Calu3 (cell line): ENCODE data around the gene PABPC1L. TPM values are rescaled to one million over a fixed set of nuclear protein-coding genes. Genes with fewer than 3 reads are reported as not detected.
A peak's percentile ranks its signal among the peaks of the same experiment; 100 is the strongest.

Experiments
- BruUV-seq: library from RNA; stranded (reverse); fragments of 400-500 nt; replicated peaks from 2 replicates; lab custom pipeline; 2021; lab: Mats Ljungman, UMichigan
- CTCF ChIA-PET: fragments of 300-600 bp; sonication (Branson Sonifier 250); formaldehyde crosslinking; loops from one replicate; lab custom pipeline; 2022; ENCODE audit warnings: antibody characterized with exemption; lab: Charles Lee
- DNase-seq: peaks from one replicate; pipeline ENCODE4 v3.0.0; 2022
- H3K27ac Mint-ChIP-seq: one replicate; pipeline ENCODE4 v1.8.0; 2022; ENCODE audit warnings: mixed read lengths; ENCODE audit not compliant: unreplicated experiment
- H3K27me3 Mint-ChIP-seq: one replicate; pipeline ENCODE4 v1.8.0; 2022; ENCODE audit warnings: mixed read lengths; ENCODE audit not compliant: unreplicated experiment
- H3K36me3 Mint-ChIP-seq: one replicate; pipeline ENCODE4 v1.8.0; 2022; ENCODE audit warnings: mild to moderate bottlenecking, moderate library complexity, mixed read lengths; ENCODE audit not compliant: insufficient read depth, unreplicated experiment
- H3K4me1 Mint-ChIP-seq: one replicate; pipeline ENCODE4 v1.8.0; 2022; ENCODE audit warnings: mild to moderate bottlenecking, low read depth, mixed read lengths; ENCODE audit not compliant: unreplicated experiment
- H3K4me3 Mint-ChIP-seq: one replicate; pipeline ENCODE4 v1.8.0; 2022; ENCODE audit warnings: mild to moderate bottlenecking, low read depth, moderate library complexity, mixed read lengths; ENCODE audit not compliant: unreplicated experiment
- H3K9me3 Mint-ChIP-seq: one replicate; pipeline ENCODE4 v1.8.0; 2022; ENCODE audit warnings: low read depth, mixed read lengths; ENCODE audit not compliant: unreplicated experiment
- CTCF ChIP-seq: fragments of 200-600 bp; IDR thresholded peaks from one replicate; pipeline ENCODE4 v1.8.0; 2022; ENCODE audit warnings: antibody characterized with exemption; ENCODE audit not compliant: unreplicated experiment
- intact Hi-C: fragments of 100-400 bp; cut with micrococcal nuclease; formaldehyde crosslinking; loops from one replicate; pipeline ENCODE4 v1.10.0; 2022; ENCODE audit not compliant: unreplicated experiment
- total RNA-seq: library from RNA; stranded (reverse); gene quantifications from 2 replicates; pipeline ENCODE4 v1.2.3, GENCODE V29; 2022

Gene PABPC1L
- total RNA-seq, 1 experiment from 2014 or later: 172 TPM

DNA sequence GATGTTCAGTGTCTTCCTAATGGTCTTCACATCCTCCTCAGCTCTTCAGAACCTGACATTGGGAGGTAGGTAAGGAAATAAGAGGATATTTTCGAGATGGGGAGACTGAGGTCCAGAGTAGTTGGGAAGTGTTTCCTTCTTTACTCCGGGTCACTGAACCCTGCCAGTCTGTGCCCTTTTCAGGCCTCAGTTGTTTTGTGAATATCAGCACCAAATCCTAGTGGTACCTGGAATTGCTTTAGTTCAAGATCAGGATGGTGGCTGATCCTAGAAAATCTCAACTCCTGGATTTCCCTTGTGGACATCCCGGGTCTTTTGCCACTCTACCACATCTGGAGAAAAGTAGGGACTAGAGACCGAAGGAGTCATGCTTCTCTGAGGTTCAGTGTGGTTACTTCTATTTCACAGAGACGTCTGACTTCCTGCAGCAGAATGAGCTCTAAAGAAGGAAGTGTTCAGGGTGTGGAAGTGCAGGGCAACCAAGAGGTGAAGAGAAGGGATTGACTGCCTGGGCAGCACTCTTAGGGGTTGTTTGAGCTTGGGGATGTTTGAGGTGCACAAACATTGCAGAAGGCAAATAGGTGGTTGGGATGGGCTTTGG is 57.4 kb downstream of the PABPC1L start:
- peak overlapping the region; percentile 88 for H3K27ac Mint-ChIP-seq
- no peaks in the 10 kb centered on the region for H3K9me3 Mint-ChIP-seq
- H3K36me3 Mint-ChIP-seq: peaks cover 25% of the 10 kb centered on the region
- DNase-seq: no peak
- TF ChIP-seq CTCF: no peak
- H3K27me3 Mint-ChIP-seq: no peaks in the 10 kb centered on the region
- CTCF ChIA-PET: interaction anchor here (0.5 to 1.0 kb wide), 4 partner anchors 11 to 109 kb away, joined by 3 to 6 read pairs (median 4); no protein-coding TSS in a partner anchor
- peak overlapping the region; percentile 98 for H3K4me3 Mint-ChIP-seq
- intact Hi-C loops: no loop called here
- H3K4me1 Mint-ChIP-seq: peaks cover 54% of the 10 kb centered on the region
- BruUV-seq: no TSS peak

DNA sequence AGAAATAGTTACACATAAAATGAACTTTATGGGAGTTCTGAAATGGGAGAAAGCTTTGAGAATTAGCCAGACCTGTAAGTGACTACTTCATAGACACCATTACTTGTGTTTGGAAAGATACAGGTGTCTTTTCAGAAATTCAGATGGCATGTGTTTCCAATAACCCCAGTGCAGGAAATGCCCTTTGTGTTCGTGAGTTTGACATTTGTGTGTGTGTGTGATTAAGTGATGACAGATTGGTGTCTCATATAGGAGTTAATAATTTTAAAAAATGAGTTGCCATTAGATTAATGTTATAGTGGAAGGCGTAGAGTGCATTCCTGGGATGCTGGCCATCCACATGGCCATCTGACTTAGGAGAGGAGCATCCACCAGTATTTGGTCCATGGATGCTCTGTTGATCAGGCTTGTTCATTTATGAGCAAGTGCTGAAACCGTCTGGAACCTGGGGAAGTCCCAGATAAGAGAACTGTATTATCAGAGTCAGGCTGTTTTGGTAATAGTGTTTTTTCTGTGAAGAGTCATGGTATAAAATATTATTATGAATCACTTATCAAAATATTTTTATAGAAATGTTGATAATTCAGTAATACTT is 59.5 kb downstream of the PABPC1L start:
- intact Hi-C loops: no loop called here
- H3K4me3 Mint-ChIP-seq: no peak overlapping the region
- CTCF ChIA-PET: no interaction called here
- peaks cover 48% of the 10 kb centered on the region for H3K4me1 Mint-ChIP-seq
- DNase-seq: no peak
- H3K9me3 Mint-ChIP-seq: no peaks in the 10 kb centered on the region
- BruUV-seq: no TSS peak
- H3K36me3 Mint-ChIP-seq: peaks cover 41% of the 10 kb centered on the region
- H3K27me3 Mint-ChIP-seq: no peaks in the 10 kb centered on the region
- no peak for TF ChIP-seq CTCF
- H3K27ac Mint-ChIP-seq: no peak overlapping the region

GRCh38 chr20:44970243-44970757 is 60.4 kb downstream of the PABPC1L start:
- intact Hi-C loops: no loop called here
- Mint-ChIP-seq H3K36me3 (peaks cover 43% of the 10 kb centered on the region), H3K4me3 (no peak overlapping the region), H3K27ac (no peak overlapping the region), H3K27me3 (no peaks in the 10 kb centered on the region), H3K9me3 (no peaks in the 10 kb centered on the region), H3K4me1 (peaks cover 46% of the 10 kb centered on the region)
- TF ChIP-seq CTCF: no peak
- CTCF ChIA-PET: no interaction called here
- no TSS peak for BruUV-seq
- no peak for DNase-seq

GRCh38 chr20:44973053-44973452 is 63.2 kb downstream of the PABPC1L start:
- BruUV-seq: no TSS peak
- Mint-ChIP-seq H3K4me3 (no peak overlapping the region), H3K27me3 (no peaks in the 10 kb centered on the region), H3K4me1 (peaks cover 25% of the 10 kb centered on the region), H3K36me3 (peaks cover 18% of the 10 kb centered on the region), H3K9me3 (no peaks in the 10 kb centered on the region), H3K27ac (no peak overlapping the region)
- no peak for DNase-seq
- intact Hi-C loops: no loop called here
- CTCF ChIA-PET: no interaction called here
- no peak for TF ChIP-seq CTCF
